A549 (cell line): ENCODE results near the gene NKAIN4. TPM values are rescaled to one million over a fixed set of nuclear protein-coding genes. Genes with fewer than 3 reads are reported as not detected.

Experiments used
- ATAC-seq, 2 experiments: fragments of 200-7000 bp in 1 of 2; fragments of >200 bp in 1 of 2; cut with Nextera tagmentation in 1 of 2; cut with Tn5 transposase in 1 of 2; 3 replicates each; pipeline versions ENCODE4 v1.8.0 to v1.9.1; 2018 to 2020; ENCODE audit warnings: mild to moderate bottlenecking in 1 of 2, moderate library complexity in 1 of 2
- CTCF ChIA-PET: fragments of 300-600 bp; sonication (Branson Sonifier 250); formaldehyde crosslinking; extraction: SDS; loops from one replicate; lab custom pipeline; 2021; ENCODE audit warnings: antibody characterized with exemption, inconsistent platforms; lab: Yijun Ruan, JAX
- POLR2A ChIA-PET: fragments of 350-600 bp; formaldehyde crosslinking; extraction: SDS; loops from one replicate; lab custom pipeline; 2021; ENCODE audit warnings: antibody characterized with exemption, inconsistent platforms; lab: Yijun Ruan, JAX
- DNase-seq, 2 experiments: peaks; one replicate each; pipeline versions ENCODE4 v3.0.0 to v3.0.0-alpha.2; 2011 to 2016; ENCODE audit warnings: low read depth in 1 of 2, low spot score in 1 of 2
- FAIRE-seq: peaks from 2 replicates; lab custom pipeline; 2011; peaks lifted over from hg19 to GRCh38; lab: Jason Lieb, UNC
- H3K27ac ChIP-seq, 2 experiments: fragments of >200 bp; sonication (Bioruptor Twin); formaldehyde crosslinking; 3 replicates each; pipeline ENCODE4 v1.5.1; 2016 to 2017
- H3K4me1 ChIP-seq: fragments of >200 bp; sonication (Bioruptor Twin); formaldehyde crosslinking; 3 replicates; pipeline ENCODE4 v1.6.1; 2016
- H3K4me2 ChIP-seq: fragments of >200 bp; sonication (Bioruptor Twin); formaldehyde crosslinking; 3 replicates; pipeline ENCODE4 v1.6.1; 2016
- H3K4me3 ChIP-seq: fragments of >200 bp; sonication (Bioruptor Twin); formaldehyde crosslinking; 3 replicates; pipeline ENCODE4 v1.5.1; 2016
- H3K9me3 ChIP-seq: fragments of >200 bp; sonication (Bioruptor Twin); formaldehyde crosslinking; 3 replicates; pipeline ENCODE4 v1.6.1; 2016
- BHLHE40 ChIP-seq: IDR thresholded peaks from 2 replicates; pipeline ENCODE4 v1.6.1; 2012; ENCODE audit warnings: low read depth, low read length, inconsistent platforms
- CBX2 ChIP-seq: fragments of 200-600 bp; sonication (generic); IDR thresholded peaks from 2 replicates; pipeline ENCODE4 v1.6.1; 2016; ENCODE audit warnings: low read depth, mild to moderate bottlenecking, borderline replicate concordance
- CBX8 ChIP-seq: fragments of 200-600 bp; sonication (generic); IDR thresholded peaks from 2 replicates; pipeline ENCODE4 v1.6.1; 2016
- CHD4 ChIP-seq: fragments of 200-600 bp; sonication (generic); IDR thresholded peaks from 2 replicates; pipeline ENCODE4 v1.6.1; 2016; ENCODE audit warnings: antibody characterized with exemption, mild to moderate bottlenecking, borderline replicate concordance
- EP300 ChIP-seq, 2 experiments: fragments of >200 bp; sonication (Bioruptor Twin); formaldehyde crosslinking; IDR thresholded peaks; 2 replicates in 1 of 2; 3 replicates in 1 of 2; pipeline ENCODE4 v1.6.1; 2016 to 2017
- ESRRA ChIP-seq: fragments of 150-350 bp; IDR thresholded peaks from 2 replicates; pipeline ENCODE4 v1.6.1; 2014; ENCODE audit warnings: mild to moderate bottlenecking, low read length, borderline replicate concordance
- FOSB ChIP-seq: fragments of 250-450 bp; sonication (Bioruptor Pico); IDR thresholded peaks from 2 replicates; pipeline ENCODE4 v1.5.0; 2020; ENCODE audit warnings: mild to moderate bottlenecking, moderate library complexity
- HOXB5 ChIP-seq: fragments of 250-450 bp; sonication (Bioruptor Pico); IDR thresholded peaks from 2 replicates; pipeline ENCODE4 v1.5.0; 2020; ENCODE audit warnings: mild to moderate bottlenecking, moderate library complexity
- JUN ChIP-seq, 2 experiments: fragments of >200 bp; sonication (Bioruptor Twin); formaldehyde crosslinking; IDR thresholded peaks; 2 replicates in 1 of 2; 3 replicates in 1 of 2; pipeline ENCODE4 v1.6.1; 2016 to 2017
- KDM5A ChIP-seq: fragments of 200-600 bp; sonication (generic); IDR thresholded peaks from 2 replicates; pipeline ENCODE4 v1.6.1; 2016; ENCODE audit warnings: antibody characterized with exemption, mild to moderate bottlenecking
- MAZ ChIP-seq: fragments of 150-350 bp; IDR thresholded peaks from 2 replicates; pipeline ENCODE4 v1.6.1; 2014; ENCODE audit warnings: antibody characterized with exemption, low read depth, low read length, borderline replicate concordance
- NR3C1 ChIP-seq: fragments of >200 bp; sonication (Bioruptor Twin); formaldehyde crosslinking; IDR thresholded peaks from 3 replicates; pipeline ENCODE4 v1.6.1; 2017
- POLR2A ChIP-seq: IDR thresholded peaks from 2 replicates; pipeline ENCODE4 v1.6.1; 2012; ENCODE audit warnings: mild to moderate bottlenecking, low read length
- RAD21 ChIP-seq, 2 experiments: fragments of >200 bp in 1 of 2; sonication (Bioruptor Twin) in 1 of 2; formaldehyde crosslinking in 1 of 2; IDR thresholded peaks in 1 of 2; conservative IDR thresholded peaks in 1 of 2; 2 replicates in 1 of 2; 3 replicates in 1 of 2; pipeline ENCODE4 v1.6.1; 2012 to 2018; ENCODE audit warnings: inconsistent platforms in 1 of 2
- ZFP36 ChIP-seq: fragments of 450-650 bp; IDR thresholded peaks from 2 replicates; pipeline ENCODE4 v1.6.1; 2014; ENCODE audit warnings: borderline replicate concordance; ENCODE audit not compliant: partially characterized antibody
- ZNF302 ChIP-seq: fragments of 250-450 bp; sonication (Bioruptor Pico); IDR thresholded peaks from 2 replicates; pipeline ENCODE4 v1.9.0; 2021; ENCODE audit warnings: inconsistent platforms, mild to moderate bottlenecking, moderate library complexity
- WGBS: methylation state at CpG from one replicate; pipeline ENCODE4 v1.1.6; 2017; ENCODE audit errors: missing lambda C conversion rate; 5-methylcytosine and 5-hydroxymethylcytosine counted together
- polyA plus RNA-seq, 4 experiments: library from polyadenylated mRNA; depleted of rRNA in 3 of 4; stranded (reverse); fragments of >200 nt; fragmentation: RNase III in 1 of 4; extraction: RNeasy Plus Mini Kit Qiagen cat#74134 plus additional on column Dnase treatment in 1 of 4; gene quantifications; 2 replicates in 3 of 4; 3 replicates in 1 of 4; pipeline ENCODE4 v1.2.3, GENCODE V29; 2011 to 2017
- TF ChIP-seq, protein P1 (sequence below): fragments of 200-600 bp; sonication (generic); IDR thresholded peaks from 2 replicates; pipeline ENCODE4 v1.6.1; 2016; ENCODE audit warnings: antibody characterized with exemption, mild to moderate bottlenecking, moderate library complexity
- TF ChIP-seq, protein P2 (sequence below): fragments of 250-450 bp; sonication (Bioruptor Pico); IDR thresholded peaks from 2 replicates; pipeline ENCODE4 v1.5.0; 2021; ENCODE audit warnings: mild to moderate bottlenecking, moderate library complexity, borderline replicate concordance
- TF ChIP-seq, protein P3 (sequence below): IDR thresholded peaks from 2 replicates; pipeline ENCODE4 v1.6.1; 2012

The NKAIN4 gene
- polyA plus RNA-seq, 2 of the 4 experiments (the other 2 are of a cell fraction), result 5.8 to 9.7 TPM

DNA sequence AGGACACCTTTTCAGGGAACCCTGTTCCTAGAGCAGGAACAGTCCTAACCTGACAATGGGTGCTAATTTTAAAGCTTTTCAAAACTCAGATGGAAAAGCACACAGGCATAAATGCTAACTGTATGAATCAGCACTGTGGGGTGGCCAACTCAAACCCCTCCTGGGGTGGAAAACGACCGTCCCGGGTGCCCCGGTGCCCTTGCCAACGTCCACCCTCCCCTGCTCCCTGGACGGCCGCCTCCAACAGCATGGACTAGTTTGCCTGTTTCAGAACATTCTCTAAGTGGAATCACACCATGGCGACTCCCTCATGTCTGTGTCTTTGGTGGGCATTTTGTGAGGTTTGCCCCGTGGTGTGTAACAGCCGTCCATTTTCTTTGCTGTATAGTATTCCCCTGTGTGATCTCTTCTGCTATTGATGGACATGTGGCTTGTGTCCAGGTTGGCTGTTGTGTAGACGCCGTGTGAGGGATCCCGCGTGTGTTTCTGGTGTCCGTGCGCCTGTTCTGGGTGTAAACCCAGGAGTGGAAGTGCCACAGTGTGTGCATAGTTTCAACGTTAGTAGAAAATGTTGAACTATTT lies 44.6 kb upstream of the NKAIN4 start:
- POLR2A ChIA-PET, result no interaction called here
- TF ChIP-seq, protein P1, sequence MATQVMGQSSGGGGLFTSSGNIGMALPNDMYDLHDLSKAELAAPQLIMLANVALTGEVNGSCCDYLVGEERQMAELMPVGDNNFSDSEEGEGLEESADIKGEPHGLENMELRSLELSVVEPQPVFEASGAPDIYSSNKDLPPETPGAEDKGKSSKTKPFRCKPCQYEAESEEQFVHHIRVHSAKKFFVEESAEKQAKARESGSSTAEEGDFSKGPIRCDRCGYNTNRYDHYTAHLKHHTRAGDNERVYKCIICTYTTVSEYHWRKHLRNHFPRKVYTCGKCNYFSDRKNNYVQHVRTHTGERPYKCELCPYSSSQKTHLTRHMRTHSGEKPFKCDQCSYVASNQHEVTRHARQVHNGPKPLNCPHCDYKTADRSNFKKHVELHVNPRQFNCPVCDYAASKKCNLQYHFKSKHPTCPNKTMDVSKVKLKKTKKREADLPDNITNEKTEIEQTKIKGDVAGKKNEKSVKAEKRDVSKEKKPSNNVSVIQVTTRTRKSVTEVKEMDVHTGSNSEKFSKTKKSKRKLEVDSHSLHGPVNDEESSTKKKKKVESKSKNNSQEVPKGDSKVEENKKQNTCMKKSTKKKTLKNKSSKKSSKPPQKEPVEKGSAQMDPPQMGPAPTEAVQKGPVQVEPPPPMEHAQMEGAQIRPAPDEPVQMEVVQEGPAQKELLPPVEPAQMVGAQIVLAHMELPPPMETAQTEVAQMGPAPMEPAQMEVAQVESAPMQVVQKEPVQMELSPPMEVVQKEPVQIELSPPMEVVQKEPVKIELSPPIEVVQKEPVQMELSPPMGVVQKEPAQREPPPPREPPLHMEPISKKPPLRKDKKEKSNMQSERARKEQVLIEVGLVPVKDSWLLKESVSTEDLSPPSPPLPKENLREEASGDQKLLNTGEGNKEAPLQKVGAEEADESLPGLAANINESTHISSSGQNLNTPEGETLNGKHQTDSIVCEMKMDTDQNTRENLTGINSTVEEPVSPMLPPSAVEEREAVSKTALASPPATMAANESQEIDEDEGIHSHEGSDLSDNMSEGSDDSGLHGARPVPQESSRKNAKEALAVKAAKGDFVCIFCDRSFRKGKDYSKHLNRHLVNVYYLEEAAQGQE, result no peak
- TF ChIP-seq MAZ (no peak), POLR2A (no peak), FOSB (CRISPR knock-in tag) (no peak), HOXB5 (no peak)
- TF ChIP-seq, all 56 proteins: peak for 0
- WGBS, result 42% methylated on average over 17 of the region's 17 CpGs
- FAIRE-seq (no peak), ATAC-seq (no peak), DNase-seq (no peak)
- Histone ChIP-seq H3K4me3 (no peak overlapping the region), H3K4me1 (peaks cover 9% of the 10 kb centered on the region; the same call in 2 of the 3 replicates), H3K4me2 (no peak overlapping the region), H3K27ac (no peak overlapping the region), H3K9me3 (peaks cover 14% of the 10 kb centered on the region; the same call in 2 of the 3 replicates)
- CTCF ChIA-PET, result interaction anchor here (0.9 to 7.7 kb wide), 4 partner anchors 8 to 76 kb away, joined by 3 to 55 read pairs (median 8); no protein-coding TSS in a partner anchor

DNA sequence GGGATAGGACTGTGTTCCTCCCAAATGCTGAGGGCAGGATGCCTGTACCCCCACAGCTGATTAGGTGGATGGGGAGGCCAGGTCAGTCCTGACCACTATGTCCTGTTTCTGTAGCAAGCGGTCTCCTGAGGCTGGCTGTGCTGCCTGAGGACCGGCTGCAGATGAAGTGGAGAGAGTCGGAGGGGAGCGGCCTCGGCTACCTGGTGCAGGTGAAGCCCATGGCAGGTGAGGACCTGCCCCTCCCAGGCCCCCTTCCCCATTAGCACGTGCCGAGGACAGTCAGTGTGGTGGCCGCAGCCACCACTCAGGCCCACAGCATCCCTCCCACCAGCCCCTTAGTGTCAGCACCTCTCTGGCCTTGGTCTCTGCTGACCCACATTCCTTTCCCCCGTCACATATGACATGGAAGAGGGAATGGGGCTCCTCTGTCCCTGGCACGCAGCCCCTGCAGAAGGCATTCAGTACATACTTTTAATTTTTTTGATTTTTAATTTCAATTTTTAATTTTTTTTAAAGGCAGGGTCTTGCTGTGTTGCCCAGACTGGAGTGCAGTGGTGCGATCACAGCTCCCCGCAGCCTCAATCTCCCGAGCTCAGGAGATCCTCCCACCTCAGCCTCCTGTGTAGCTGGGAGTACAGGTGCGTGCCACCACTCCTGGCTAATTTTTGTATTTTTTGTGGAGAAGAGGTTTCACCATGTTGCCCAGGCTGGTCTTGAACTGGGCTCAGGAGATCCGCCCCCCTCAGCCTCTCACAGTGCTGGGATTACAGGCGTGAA lies 43.7 kb upstream of the NKAIN4 start:
- Histone ChIP-seq H3K4me2 (no peak overlapping the region), H3K27ac (no peak overlapping the region), H3K4me3 (no peak overlapping the region), H3K4me1 (peaks cover 14% of the 10 kb centered on the region; the same call in 2 of the 3 replicates), H3K9me3 (peaks cover 14% of the 10 kb centered on the region; the same call in 2 of the 3 replicates)
- ChIA-PET CTCF (interaction anchor here (7.7 to 30.4 kb wide), 2 partner anchors 12 to 73 kb away, joined by 55 to 401 read pairs; no protein-coding TSS in a partner anchor), POLR2A (no interaction called here)
- DNase-seq, result no peak
- TF ChIP-seq CBX2 (no peak), NR3C1 (no peak), ZFP36 (no peak), KDM5A (no peak), BHLHE40 (no peak)
- TF ChIP-seq, protein P2, sequence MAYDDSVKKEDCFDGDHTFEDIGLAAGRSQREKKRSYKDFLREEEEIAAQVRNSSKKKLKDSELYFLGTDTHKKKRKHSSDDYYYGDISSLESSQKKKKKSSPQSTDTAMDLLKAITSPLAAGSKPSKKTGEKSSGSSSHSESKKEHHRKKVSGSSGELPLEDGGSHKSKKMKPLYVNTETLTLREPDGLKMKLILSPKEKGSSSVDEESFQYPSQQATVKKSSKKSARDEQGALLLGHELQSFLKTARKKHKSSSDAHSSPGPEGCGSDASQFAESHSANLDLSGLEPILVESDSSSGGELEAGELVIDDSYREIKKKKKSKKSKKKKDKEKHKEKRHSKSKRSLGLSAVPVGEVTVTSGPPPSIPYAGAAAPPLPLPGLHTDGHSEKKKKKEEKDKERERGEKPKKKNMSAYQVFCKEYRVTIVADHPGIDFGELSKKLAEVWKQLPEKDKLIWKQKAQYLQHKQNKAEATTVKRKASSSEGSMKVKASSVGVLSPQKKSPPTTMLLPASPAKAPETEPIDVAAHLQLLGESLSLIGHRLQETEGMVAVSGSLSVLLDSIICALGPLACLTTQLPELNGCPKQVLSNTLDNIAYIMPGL, result no peak
- ATAC-seq, result no peak
- no peak for FAIRE-seq
- 52% methylated on average over 16 of the region's 16 CpGs for WGBS

DNA sequence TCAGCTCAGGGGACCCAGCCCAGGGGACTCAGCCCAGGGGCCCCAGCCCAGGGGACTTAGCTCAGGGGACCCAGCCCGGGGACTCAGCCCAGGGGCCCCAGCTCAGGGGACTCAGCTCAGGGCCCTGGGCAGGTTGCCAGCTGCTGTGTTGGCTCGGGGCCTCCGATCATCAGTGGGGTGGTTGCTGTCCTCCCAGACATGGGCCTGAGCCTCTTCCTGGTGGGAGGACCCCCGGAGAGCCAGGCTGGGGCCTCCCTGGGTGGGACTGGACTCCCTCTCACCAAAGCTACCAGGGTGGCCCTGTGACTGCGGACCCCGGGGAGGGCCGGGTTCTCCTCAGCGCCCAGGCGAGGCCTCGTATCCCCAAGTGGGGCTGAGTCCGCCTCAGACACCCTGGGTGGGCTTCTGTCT lies 43.1 kb upstream of the NKAIN4 start:
- DNase-seq (no peak), FAIRE-seq (no peak), ATAC-seq (no peak)
- Histone ChIP-seq H3K4me1 (peaks cover 14% of the 10 kb centered on the region; the same call in 2 of the 3 replicates), H3K9me3 (peaks cover 14% of the 10 kb centered on the region; the same call in 2 of the 3 replicates), H3K4me2 (no peak overlapping the region), H3K4me3 (no peak overlapping the region), H3K27ac (no peak overlapping the region)
- POLR2A ChIA-PET, result no interaction called here
- CTCF ChIA-PET, result interaction anchor here (0.8 to 30.4 kb wide), 6 partner anchors 12 to 930 kb away, joined by 3 to 401 read pairs (median 4); partner anchors contain the start of gene LAMA5
- 71% methylated on average over 1 of the region's 11 CpGs for WGBS
- no peak for TF ChIP-seq CBX8
- TF ChIP-seq EP300 (IDR thresholded peaks at IDR 0.05), result no peak
- TF ChIP-seq CHD4, result no peak
- TF ChIP-seq ESRRA, result no peak
- TF ChIP-seq, protein P3, sequence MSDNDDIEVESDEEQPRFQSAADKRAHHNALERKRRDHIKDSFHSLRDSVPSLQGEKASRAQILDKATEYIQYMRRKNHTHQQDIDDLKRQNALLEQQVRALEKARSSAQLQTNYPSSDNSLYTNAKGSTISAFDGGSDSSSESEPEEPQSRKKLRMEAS, result no peak
- no peak for TF ChIP-seq JUN (IDR thresholded peaks at IDR 0.05)
- TF ChIP-seq RAD21 (conservative IDR thresholded peaks at IDR 0.05 in 1 of 2, IDR thresholded peaks at IDR 0.05 in 1 of 2), result no peak
- no peak for TF ChIP-seq ZNF302
